H9 (cell line): ENCODE measurements around the gene SCD5. TPM values are rescaled to one million over a fixed set of nuclear protein-coding genes. Genes with fewer than 3 reads are reported as not detected.

Experiments
- DNase-seq: peaks from one replicate; pipeline ENCODE4 v3.0.0-alpha.2; 2017
- H2AFZ ChIP-seq: one replicate; pipeline ENCODE4 v1.6.1; 2013; ENCODE audit warnings: mild to moderate bottlenecking, low read length, control low read depth, moderate library complexity
- H2AK5ac ChIP-seq: 2 replicates; pipeline ENCODE4 v1.6.1; 2013; ENCODE audit warnings: low read length, control low read depth, mixed read lengths; ENCODE audit not compliant: insufficient read length
- H2BK120ac ChIP-seq: one replicate; pipeline ENCODE4 v1.6.1; 2013; ENCODE audit warnings: low read depth, mild to moderate bottlenecking, low read length, control low read depth, inconsistent platforms; ENCODE audit not compliant: poor library complexity, severe bottlenecking
- H2BK12ac ChIP-seq: 2 replicates; pipeline ENCODE4 v1.6.1; 2013; ENCODE audit warnings: low read length, control low read depth, mixed read lengths, low read depth; ENCODE audit not compliant: insufficient read length
- H2BK15ac ChIP-seq: 2 replicates; pipeline ENCODE4 v1.6.1; 2013; ENCODE audit warnings: low read depth, low read length, control low read depth
- H2BK20ac ChIP-seq: one replicate; pipeline ENCODE4 v1.6.1; 2013; ENCODE audit warnings: low read depth, mild to moderate bottlenecking, low read length, control low read depth, inconsistent platforms; ENCODE audit not compliant: poor library complexity, severe bottlenecking
- H2BK5ac ChIP-seq: 2 replicates; pipeline ENCODE4 v1.6.1; 2013; ENCODE audit warnings: low read length, control low read depth, mixed read lengths; ENCODE audit not compliant: insufficient read length
- H3K14ac ChIP-seq: 2 replicates; pipeline ENCODE4 v1.6.1; 2013; ENCODE audit warnings: low read length, control low read depth; ENCODE audit not compliant: insufficient read depth
- H3K18ac ChIP-seq: 2 replicates; pipeline ENCODE4 v1.6.1; 2013; ENCODE audit warnings: low read depth, mild to moderate bottlenecking, mixed read lengths, low read length, control low read depth; ENCODE audit not compliant: insufficient read length
- H3K23ac ChIP-seq: 2 replicates; pipeline ENCODE4 v1.6.1; 2013; ENCODE audit warnings: low read length, control low read depth, mixed read lengths, low read depth; ENCODE audit not compliant: insufficient read length
- H3K23me2 ChIP-seq: 2 replicates; pipeline ENCODE4 v1.6.1; 2013; ENCODE audit warnings: low read depth, mild to moderate bottlenecking, mixed read lengths, low read length, control low read depth; ENCODE audit not compliant: insufficient read length, poor library complexity, severe bottlenecking
- H3K27ac ChIP-seq: 2 replicates; pipeline ENCODE4 v1.5.1; 2013; ENCODE audit warnings: low read length, control low read depth, mixed read lengths, low read depth; ENCODE audit not compliant: insufficient read length
- H3K27me3 ChIP-seq: 2 replicates; pipeline ENCODE4 v1.6.1; 2013; ENCODE audit warnings: low read length, control low read depth, inconsistent platforms; ENCODE audit not compliant: insufficient read depth
- H3K4ac ChIP-seq: 2 replicates; pipeline ENCODE4 v1.6.1; 2013; ENCODE audit warnings: low read depth, mild to moderate bottlenecking, control low read depth, inconsistent platforms, low read length, moderate library complexity
- H3K4me1 ChIP-seq: 2 replicates; pipeline ENCODE4 v1.6.1; 2013; ENCODE audit warnings: low read length, control low read depth, inconsistent platforms; ENCODE audit not compliant: insufficient read depth
- H3K4me2 ChIP-seq: 2 replicates; pipeline ENCODE4 v1.6.1; 2013; ENCODE audit warnings: low read length, control low read depth, mixed read lengths; ENCODE audit not compliant: insufficient read length, insufficient read depth
- H3K56ac ChIP-seq: 2 replicates; pipeline ENCODE4 v1.6.1; 2013; ENCODE audit warnings: low read depth, mild to moderate bottlenecking, mixed read lengths, low read length, control low read depth; ENCODE audit not compliant: insufficient read length
- H3K79me1 ChIP-seq: 2 replicates; pipeline ENCODE4 v1.6.1; 2013; ENCODE audit warnings: low read depth, mild to moderate bottlenecking, moderate library complexity, low read length, control low read depth, inconsistent platforms; ENCODE audit not compliant: insufficient read depth, poor library complexity, severe bottlenecking
- H3K79me2 ChIP-seq: 2 replicates; pipeline ENCODE4 v1.6.1; 2013; ENCODE audit warnings: low read length, control low read depth, inconsistent platforms; ENCODE audit not compliant: insufficient read depth
- H3K9ac ChIP-seq: 2 replicates; pipeline ENCODE4 v1.6.1; 2013; ENCODE audit warnings: low read length, control low read depth, mixed read lengths; ENCODE audit not compliant: insufficient read length; ENCODE audit errors: extremely low read depth
- H3K9me3 ChIP-seq: one replicate; pipeline ENCODE4 v1.6.1; 2013; ENCODE audit warnings: low read depth, low read length, inconsistent platforms; ENCODE audit not compliant: control insufficient read depth
- H3T11ph ChIP-seq: one replicate; pipeline ENCODE4 v1.6.1; 2013; ENCODE audit warnings: mild to moderate bottlenecking, low read length, control low read depth, inconsistent platforms
- H4K20me1 ChIP-seq: one replicate; pipeline ENCODE4 v1.6.1; 2013; ENCODE audit not compliant: control insufficient read depth, insufficient read length, insufficient read depth
- H4K5ac ChIP-seq: 2 replicates; pipeline ENCODE4 v1.6.1; 2013; ENCODE audit warnings: low read depth, mild to moderate bottlenecking, mixed read lengths, low read length, control low read depth; ENCODE audit not compliant: insufficient read length
- H4K8ac ChIP-seq: replicated peaks from 2 replicates; pipeline ENCODE4 v1.6.1; 2013; ENCODE audit warnings: low read length, control low read depth, mixed read lengths, low read depth; ENCODE audit not compliant: insufficient read length
- H4K91ac ChIP-seq: 2 replicates; pipeline ENCODE4 v1.6.1; 2013; ENCODE audit warnings: low read depth, mild to moderate bottlenecking, moderate library complexity, mixed read lengths, low read length, control low read depth; ENCODE audit not compliant: insufficient read length
- H3K27ac Mint-ChIP-seq, 3 experiments: 2 replicates in 2 of 3; 3 replicates in 1 of 3; pipeline ENCODE4 v1.8.0; 2020 to 2021; ENCODE audit warnings: mixed read lengths in 3 of 3, mild to moderate bottlenecking in 1 of 3, moderate library complexity in 1 of 3
- H3K27me3 Mint-ChIP-seq: 2 replicates; pipeline ENCODE4 v1.8.0; 2021; ENCODE audit warnings: low read depth, mild to moderate bottlenecking, moderate library complexity, mixed read lengths
- H3K36me3 Mint-ChIP-seq, 3 experiments: 2 replicates in 2 of 3; 3 replicates in 1 of 3; pipeline ENCODE4 v1.8.0; 2020 to 2021; ENCODE audit warnings: low read depth in 3 of 3, mixed read lengths in 3 of 3; ENCODE audit not compliant: insufficient read depth in 1 of 3
- H3K4me1 Mint-ChIP-seq, 2 experiments: 2 replicates each; pipeline ENCODE4 v1.8.0; 2020; ENCODE audit warnings: mixed read lengths in 2 of 2
- H3K4me3 Mint-ChIP-seq, 2 experiments: 2 replicates in 1 of 2; 3 replicates in 1 of 2; pipeline ENCODE4 v1.8.0; 2020 to 2021; ENCODE audit warnings: mild to moderate bottlenecking in 2 of 2, mixed read lengths in 2 of 2, moderate library complexity in 1 of 2
- H3K9me3 Mint-ChIP-seq, 2 experiments: 2 replicates in 1 of 2; 3 replicates in 1 of 2; pipeline ENCODE4 v1.8.0; 2020; ENCODE audit warnings: mild to moderate bottlenecking in 2 of 2, mixed read lengths in 2 of 2, moderate library complexity in 1 of 2
- WGBS: extraction: QIAGEN DNeasy Blood & Tissue Kit; methylation state at CpG from one replicate; pipeline ENCODE4 v1.1.7; 2013; ENCODE audit warnings: missing lambda C conversion rate, low lambda C conversion rate, mixed read lengths; ENCODE audit not compliant: insufficient read length; ENCODE audit errors: extremely low coverage; 5-methylcytosine and 5-hydroxymethylcytosine counted together
- total RNA-seq: library from RNA; stranded (reverse); gene quantifications from 2 replicates; pipeline ENCODE4 v1.2.1, GENCODE V29; 2021
- TF ChIP-seq, protein P1 (sequence below): fragments of 200-600 bp; sonication (generic); conservative IDR thresholded peaks from 3 replicates; pipeline ENCODE4 v1.8.0; 2021; ENCODE audit warnings: antibody characterized with exemption, mild to moderate bottlenecking

SCD5 gene
- total RNA-seq, 1 experiment from 2014 or later = 0.68 TPM

DNA sequence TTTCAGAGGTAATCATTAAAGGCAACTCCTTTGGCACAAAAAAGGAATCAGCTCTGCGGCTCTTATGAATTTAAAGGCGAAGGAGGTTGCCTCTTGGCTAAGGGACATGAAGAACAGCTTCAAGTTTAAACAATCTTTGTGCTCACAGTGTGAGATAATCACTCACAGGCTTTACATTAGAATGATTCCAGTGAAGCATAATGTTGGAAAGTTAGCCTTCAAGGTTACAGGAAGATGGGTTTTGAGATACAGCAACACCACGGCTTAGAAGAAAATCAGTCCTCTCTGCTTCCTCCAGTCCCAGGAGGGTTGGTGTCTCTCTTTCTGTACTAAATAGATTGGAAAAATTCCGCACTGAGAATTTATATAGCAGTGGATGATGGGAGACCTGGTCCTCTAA is 11.6 kb upstream of the SCD5 start:
- no peaks in the 10 kb centered on the region; the same call in 1 of the 2 replicates for H3K4me1 ChIP-seq
- no peak for DNase-seq
- no peak overlapping the region for H4K91ac ChIP-seq
- H3K23ac ChIP-seq = no peak overlapping the region
- no peak overlapping the region for H3K18ac ChIP-seq
- H3K79me1 ChIP-seq = no peaks in the 10 kb centered on the region
- H2BK5ac ChIP-seq = no peak overlapping the region
- H3K27me3 Mint-ChIP-seq = peaks cover 63% of the 10 kb centered on the region
- no peaks in the 10 kb centered on the region for H3K36me3 Mint-ChIP-seq
- TF ChIP-seq, protein P1, sequence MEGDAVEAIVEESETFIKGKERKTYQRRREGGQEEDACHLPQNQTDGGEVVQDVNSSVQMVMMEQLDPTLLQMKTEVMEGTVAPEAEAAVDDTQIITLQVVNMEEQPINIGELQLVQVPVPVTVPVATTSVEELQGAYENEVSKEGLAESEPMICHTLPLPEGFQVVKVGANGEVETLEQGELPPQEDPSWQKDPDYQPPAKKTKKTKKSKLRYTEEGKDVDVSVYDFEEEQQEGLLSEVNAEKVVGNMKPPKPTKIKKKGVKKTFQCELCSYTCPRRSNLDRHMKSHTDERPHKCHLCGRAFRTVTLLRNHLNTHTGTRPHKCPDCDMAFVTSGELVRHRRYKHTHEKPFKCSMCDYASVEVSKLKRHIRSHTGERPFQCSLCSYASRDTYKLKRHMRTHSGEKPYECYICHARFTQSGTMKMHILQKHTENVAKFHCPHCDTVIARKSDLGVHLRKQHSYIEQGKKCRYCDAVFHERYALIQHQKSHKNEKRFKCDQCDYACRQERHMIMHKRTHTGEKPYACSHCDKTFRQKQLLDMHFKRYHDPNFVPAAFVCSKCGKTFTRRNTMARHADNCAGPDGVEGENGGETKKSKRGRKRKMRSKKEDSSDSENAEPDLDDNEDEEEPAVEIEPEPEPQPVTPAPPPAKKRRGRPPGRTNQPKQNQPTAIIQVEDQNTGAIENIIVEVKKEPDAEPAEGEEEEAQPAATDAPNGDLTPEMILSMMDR = no peak
- H3K27ac ChIP-seq = no peak overlapping the region
- no peaks in the 10 kb centered on the region for H3K9me3 ChIP-seq
- no peak overlapping the region for H4K8ac ChIP-seq
- H2BK12ac ChIP-seq = no peak overlapping the region
- no peak overlapping the region for H3K4ac ChIP-seq
- no peak overlapping the region for H3K9ac ChIP-seq
- H2BK20ac ChIP-seq = no peak overlapping the region
- no peak overlapping the region for H4K5ac ChIP-seq
- no peak overlapping the region for H2AFZ ChIP-seq
- H3T11ph ChIP-seq = no peak overlapping the region
- no peak overlapping the region for H3K4me2 ChIP-seq
- H2AK5ac ChIP-seq = no peak overlapping the region
- H3K79me2 ChIP-seq = no peaks in the 10 kb centered on the region
- no peak overlapping the region for H2BK15ac ChIP-seq
- no peaks in the 10 kb centered on the region for H3K9me3 Mint-ChIP-seq
- H3K27me3 ChIP-seq = peaks cover 23% of the 10 kb centered on the region; the same call in 1 of the 2 replicates
- H3K23me2 ChIP-seq = peaks cover 4% of the 10 kb centered on the region
- H3K27ac Mint-ChIP-seq = no peak overlapping the region
- H2BK120ac ChIP-seq = no peak overlapping the region
- H4K20me1 ChIP-seq = no peaks in the 10 kb centered on the region
- H3K14ac ChIP-seq = no peak overlapping the region
- WGBS = no CpG with 5 or more reads among the region's 4 CpGs
- H3K4me3 Mint-ChIP-seq = no peak overlapping the region
- no peak overlapping the region for H3K56ac ChIP-seq
- H3K4me1 Mint-ChIP-seq = peaks cover 14% of the 10 kb centered on the region in 2 experiments
